SK-N-SH treated with all-trans-retinoic acid at 6 μM for 48 hours (cell line): ENCODE results near the gene DUSP11.

Source experiments
- ATAC-seq: fragments of 200-7000 bp; cut with Tn5 transposase; 3 replicates; pipeline ENCODE4 v1.9.1; 2020; ENCODE audit warnings: mild to moderate bottlenecking, moderate library complexity
- ARNTL ChIP-seq: fragments of 450-650 bp; formaldehyde crosslinking; IDR thresholded peaks from 2 replicates; pipeline ENCODE4 v1.5.0; 2020; ENCODE audit warnings: low read depth, mild to moderate bottlenecking, moderate library complexity, borderline replicate concordance
- BACH2 ChIP-seq: fragments of 250-450 bp; sonication (Bioruptor Pico); IDR thresholded peaks from 2 replicates; pipeline ENCODE4 v1.9.0; 2021; ENCODE audit warnings: mild to moderate bottlenecking, borderline replicate concordance
- CSDC2 ChIP-seq: fragments of 250-450 bp; sonication (Bioruptor Pico); IDR thresholded peaks from 2 replicates; pipeline ENCODE4 v1.5.0; 2020; ENCODE audit warnings: mild to moderate bottlenecking, moderate library complexity
- ESRRG ChIP-seq: fragments of 250-450 bp; sonication (Bioruptor Pico); IDR thresholded peaks from 2 replicates; pipeline ENCODE4 v1.6.1; 2021; ENCODE audit warnings: mild to moderate bottlenecking
- GLIS3 ChIP-seq: fragments of 250-450 bp; sonication (Bioruptor Pico); IDR thresholded peaks from 2 replicates; pipeline ENCODE4 v1.5.0; 2020; ENCODE audit warnings: mild to moderate bottlenecking, moderate library complexity
- OSR1 ChIP-seq: fragments of 250-450 bp; sonication (Bioruptor Pico); IDR thresholded peaks from 2 replicates; pipeline ENCODE4 v1.8.0; 2022; ENCODE audit warnings: moderate library complexity, mild to moderate bottlenecking, inconsistent platforms
- PPARA ChIP-seq: fragments of 250-450 bp; sonication (Bioruptor Pico); IDR thresholded peaks from 2 replicates; pipeline ENCODE4 v1.5.0; 2020; ENCODE audit warnings: mild to moderate bottlenecking, borderline replicate concordance
- RARB ChIP-seq: fragments of 250-450 bp; sonication (Bioruptor Pico); IDR thresholded peaks from 2 replicates; pipeline ENCODE4 v1.8.0; 2021; ENCODE audit warnings: mild to moderate bottlenecking, moderate library complexity
- TCF4 ChIP-seq: fragments of 250-450 bp; sonication (Bioruptor Pico); IDR thresholded peaks from 2 replicates; pipeline ENCODE4 v1.8.0; 2021; ENCODE audit warnings: mild to moderate bottlenecking, moderate library complexity, borderline replicate concordance
- TOX ChIP-seq: fragments of 250-450 bp; sonication (Bioruptor Pico); IDR thresholded peaks from 2 replicates; pipeline ENCODE4 v1.8.0; 2021; ENCODE audit warnings: mild to moderate bottlenecking, moderate library complexity, borderline replicate concordance
- ZC3H10 ChIP-seq: fragments of 250-450 bp; sonication (Bioruptor Pico); IDR thresholded peaks from 2 replicates; pipeline ENCODE4 v1.5.1; 2021; ENCODE audit warnings: mild to moderate bottlenecking, moderate library complexity
- ZFP3 ChIP-seq: fragments of 250-450 bp; sonication (Bioruptor Pico); IDR thresholded peaks from 2 replicates; pipeline ENCODE4 v1.5.0; 2020; ENCODE audit warnings: mild to moderate bottlenecking, moderate library complexity
- ZFP30 ChIP-seq: fragments of 450-650 bp; formaldehyde crosslinking; IDR thresholded peaks from 2 replicates; pipeline ENCODE4 v1.5.0; 2022; ENCODE audit warnings: mild to moderate bottlenecking, moderate library complexity
- ZNF565 ChIP-seq: fragments of 450-650 bp; formaldehyde crosslinking; conservative IDR thresholded peaks from 2 replicates; pipeline ENCODE4 v1.5.0; 2020; ENCODE audit warnings: low read depth, mild to moderate bottlenecking, moderate library complexity
- ZNF70 ChIP-seq: fragments of 450-650 bp; formaldehyde crosslinking; IDR thresholded peaks from 2 replicates; pipeline ENCODE4 v1.5.0; 2020; ENCODE audit warnings: mild to moderate bottlenecking, moderate library complexity
- ZNF8 ChIP-seq: fragments of 450-650 bp; formaldehyde crosslinking; IDR thresholded peaks from 2 replicates; pipeline ENCODE4 v1.5.0; 2020; ENCODE audit warnings: mild to moderate bottlenecking, moderate library complexity
- TF ChIP-seq, protein P1 (sequence below): fragments of 250-450 bp; sonication (Bioruptor Pico); IDR thresholded peaks from 2 replicates; pipeline ENCODE4 v1.5.0; 2020; ENCODE audit warnings: mild to moderate bottlenecking, moderate library complexity
- TF ChIP-seq, protein P2 (sequence below): fragments of 250-450 bp; sonication (Bioruptor Pico); IDR thresholded peaks from 2 replicates; pipeline ENCODE4 v1.8.0; 2020; ENCODE audit warnings: mild to moderate bottlenecking, moderate library complexity, borderline replicate concordance
- TF ChIP-seq, protein P3 (sequence below): fragments of 250-450 bp; sonication (Bioruptor Pico); IDR thresholded peaks from 2 replicates; pipeline ENCODE4 v1.5.1; 2021; ENCODE audit warnings: mild to moderate bottlenecking, moderate library complexity
- TF ChIP-seq, protein P4 (sequence below): fragments of 250-450 bp; sonication (Bioruptor Pico); IDR thresholded peaks from 2 replicates; pipeline ENCODE4 v1.8.0; 2021; ENCODE audit warnings: low read depth, mild to moderate bottlenecking, moderate library complexity, borderline replicate concordance

The DUSP11 gene

DNA sequence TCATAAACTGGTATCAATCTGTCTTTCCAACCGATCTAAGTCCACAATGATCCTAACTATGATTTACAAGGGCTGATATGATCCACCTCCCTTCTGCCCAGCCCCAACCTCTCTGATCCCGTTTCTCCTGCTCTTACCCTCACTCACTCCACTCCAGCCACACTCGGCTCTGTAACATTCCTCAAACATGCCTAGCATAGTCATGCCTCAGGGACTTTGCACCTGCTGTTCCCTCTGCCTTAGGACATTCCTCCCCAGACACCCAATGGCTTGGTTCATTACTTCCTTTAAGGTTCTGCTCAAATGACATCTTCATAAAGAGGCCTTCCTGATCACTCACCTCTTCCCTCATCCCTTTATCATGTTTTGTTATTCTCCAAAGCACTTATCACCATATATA, 9.2 kb downstream of the DUSP11 start:
- no peak for ATAC-seq

DNA sequence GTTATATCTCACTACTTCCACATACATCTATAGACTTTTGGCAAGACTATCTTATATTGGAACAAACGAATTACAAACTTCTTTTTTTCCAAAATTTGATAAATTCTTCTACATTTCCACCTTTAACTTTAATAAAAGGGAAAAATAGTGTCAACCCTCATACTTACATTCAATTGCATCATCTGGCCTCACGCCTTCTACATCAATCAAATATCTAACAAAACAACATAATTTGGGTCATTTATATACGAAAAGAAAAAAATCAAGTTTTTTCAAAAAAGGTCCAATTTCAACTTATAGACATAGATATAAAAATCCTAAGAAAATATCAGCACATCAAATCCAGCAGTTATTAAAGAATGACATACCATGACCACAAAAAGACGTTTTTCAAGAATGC, 12.9 kb downstream of the DUSP11 start:
- TF ChIP-seq, protein P1, sequence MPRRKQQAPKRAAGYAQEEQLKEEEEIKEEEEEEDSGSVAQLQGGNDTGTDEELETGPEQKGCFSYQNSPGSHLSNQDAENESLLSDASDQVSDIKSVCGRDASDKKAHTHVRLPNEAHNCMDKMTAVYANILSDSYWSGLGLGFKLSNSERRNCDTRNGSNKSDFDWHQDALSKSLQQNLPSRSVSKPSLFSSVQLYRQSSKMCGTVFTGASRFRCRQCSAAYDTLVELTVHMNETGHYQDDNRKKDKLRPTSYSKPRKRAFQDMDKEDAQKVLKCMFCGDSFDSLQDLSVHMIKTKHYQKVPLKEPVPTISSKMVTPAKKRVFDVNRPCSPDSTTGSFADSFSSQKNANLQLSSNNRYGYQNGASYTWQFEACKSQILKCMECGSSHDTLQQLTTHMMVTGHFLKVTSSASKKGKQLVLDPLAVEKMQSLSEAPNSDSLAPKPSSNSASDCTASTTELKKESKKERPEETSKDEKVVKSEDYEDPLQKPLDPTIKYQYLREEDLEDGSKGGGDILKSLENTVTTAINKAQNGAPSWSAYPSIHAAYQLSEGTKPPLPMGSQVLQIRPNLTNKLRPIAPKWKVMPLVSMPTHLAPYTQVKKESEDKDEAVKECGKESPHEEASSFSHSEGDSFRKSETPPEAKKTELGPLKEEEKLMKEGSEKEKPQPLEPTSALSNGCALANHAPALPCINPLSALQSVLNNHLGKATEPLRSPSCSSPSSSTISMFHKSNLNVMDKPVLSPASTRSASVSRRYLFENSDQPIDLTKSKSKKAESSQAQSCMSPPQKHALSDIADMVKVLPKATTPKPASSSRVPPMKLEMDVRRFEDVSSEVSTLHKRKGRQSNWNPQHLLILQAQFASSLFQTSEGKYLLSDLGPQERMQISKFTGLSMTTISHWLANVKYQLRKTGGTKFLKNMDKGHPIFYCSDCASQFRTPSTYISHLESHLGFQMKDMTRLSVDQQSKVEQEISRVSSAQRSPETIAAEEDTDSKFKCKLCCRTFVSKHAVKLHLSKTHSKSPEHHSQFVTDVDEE (CRISPR knock-in tag): no peak
- TF ChIP-seq, protein P2, sequence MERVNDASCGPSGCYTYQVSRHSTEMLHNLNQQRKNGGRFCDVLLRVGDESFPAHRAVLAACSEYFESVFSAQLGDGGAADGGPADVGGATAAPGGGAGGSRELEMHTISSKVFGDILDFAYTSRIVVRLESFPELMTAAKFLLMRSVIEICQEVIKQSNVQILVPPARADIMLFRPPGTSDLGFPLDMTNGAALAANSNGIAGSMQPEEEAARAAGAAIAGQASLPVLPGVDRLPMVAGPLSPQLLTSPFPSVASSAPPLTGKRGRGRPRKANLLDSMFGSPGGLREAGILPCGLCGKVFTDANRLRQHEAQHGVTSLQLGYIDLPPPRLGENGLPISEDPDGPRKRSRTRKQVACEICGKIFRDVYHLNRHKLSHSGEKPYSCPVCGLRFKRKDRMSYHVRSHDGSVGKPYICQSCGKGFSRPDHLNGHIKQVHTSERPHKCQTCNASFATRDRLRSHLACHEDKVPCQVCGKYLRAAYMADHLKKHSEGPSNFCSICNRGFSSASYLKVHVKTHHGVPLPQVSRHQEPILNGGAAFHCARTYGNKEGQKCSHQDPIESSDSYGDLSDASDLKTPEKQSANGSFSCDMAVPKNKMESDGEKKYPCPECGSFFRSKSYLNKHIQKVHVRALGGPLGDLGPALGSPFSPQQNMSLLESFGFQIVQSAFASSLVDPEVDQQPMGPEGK: no peak
- TF ChIP-seq ESRRG (CRISPR knock-in tag) (no peak), RARB (CRISPR knock-in tag) (no peak), OSR1 (CRISPR knock-in tag) (no peak), ARNTL (CRISPR knock-in tag) (no peak)
- TF ChIP-seq, protein P3, sequence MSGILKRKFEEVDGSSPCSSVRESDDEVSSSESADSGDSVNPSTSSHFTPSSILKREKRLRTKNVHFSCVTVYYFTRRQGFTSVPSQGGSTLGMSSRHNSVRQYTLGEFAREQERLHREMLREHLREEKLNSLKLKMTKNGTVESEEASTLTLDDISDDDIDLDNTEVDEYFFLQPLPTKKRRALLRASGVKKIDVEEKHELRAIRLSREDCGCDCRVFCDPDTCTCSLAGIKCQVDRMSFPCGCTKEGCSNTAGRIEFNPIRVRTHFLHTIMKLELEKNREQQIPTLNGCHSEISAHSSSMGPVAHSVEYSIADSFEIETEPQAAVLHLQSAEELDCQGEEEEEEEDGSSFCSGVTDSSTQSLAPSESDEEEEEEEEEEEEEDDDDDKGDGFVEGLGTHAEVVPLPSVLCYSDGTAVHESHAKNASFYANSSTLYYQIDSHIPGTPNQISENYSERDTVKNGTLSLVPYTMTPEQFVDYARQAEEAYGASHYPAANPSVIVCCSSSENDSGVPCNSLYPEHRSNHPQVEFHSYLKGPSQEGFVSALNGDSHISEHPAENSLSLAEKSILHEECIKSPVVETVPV: no peak
- ATAC-seq: no peak

More for the DNA sequence above, 9.2 kb downstream of the DUSP11 start:
- TF ChIP-seq OSR1 (CRISPR knock-in tag) (no peak), ZFP30 (CRISPR knock-in tag) (no peak), CSDC2 (CRISPR knock-in tag) (no peak), BACH2 (CRISPR knock-in tag) (no peak), ZNF70 (CRISPR knock-in tag) (no peak), RARB (CRISPR knock-in tag) (no peak), PPARA (no peak), GLIS3 (no peak), ARNTL (CRISPR knock-in tag) (no peak), ZNF565 (CRISPR knock-in tag) (no peak), ESRRG (CRISPR knock-in tag) (no peak), ZC3H10 (no peak), TCF4 (CRISPR knock-in tag) (no peak), ZNF8 (CRISPR knock-in tag) (no peak), ZFP3 (CRISPR knock-in tag) (no peak), TOX (CRISPR knock-in tag) (no peak)
- TF ChIP-seq, protein P4, sequence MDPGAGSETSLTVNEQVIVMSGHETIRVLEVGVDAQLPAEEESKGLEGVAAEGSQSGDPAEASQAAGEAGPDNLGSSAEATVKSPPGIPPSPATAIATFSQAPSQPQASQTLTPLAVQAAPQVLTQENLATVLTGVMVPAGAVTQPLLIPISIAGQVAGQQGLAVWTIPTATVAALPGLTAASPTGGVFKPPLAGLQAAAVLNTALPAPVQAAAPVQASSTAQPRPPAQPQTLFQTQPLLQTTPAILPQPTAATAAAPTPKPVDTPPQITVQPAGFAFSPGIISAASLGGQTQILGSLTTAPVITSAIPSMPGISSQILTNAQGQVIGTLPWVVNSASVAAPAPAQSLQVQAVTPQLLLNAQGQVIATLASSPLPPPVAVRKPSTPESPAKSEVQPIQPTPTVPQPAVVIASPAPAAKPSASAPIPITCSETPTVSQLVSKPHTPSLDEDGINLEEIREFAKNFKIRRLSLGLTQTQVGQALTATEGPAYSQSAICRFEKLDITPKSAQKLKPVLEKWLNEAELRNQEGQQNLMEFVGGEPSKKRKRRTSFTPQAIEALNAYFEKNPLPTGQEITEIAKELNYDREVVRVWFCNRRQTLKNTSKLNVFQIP (CRISPR knock-in tag): no peak
- TF ChIP-seq, protein P1 (CRISPR knock-in tag): no peak
- TF ChIP-seq, protein P2: no peak
